ENCODE measurements around the gene PBX3.

Gene PBX3

DNA sequence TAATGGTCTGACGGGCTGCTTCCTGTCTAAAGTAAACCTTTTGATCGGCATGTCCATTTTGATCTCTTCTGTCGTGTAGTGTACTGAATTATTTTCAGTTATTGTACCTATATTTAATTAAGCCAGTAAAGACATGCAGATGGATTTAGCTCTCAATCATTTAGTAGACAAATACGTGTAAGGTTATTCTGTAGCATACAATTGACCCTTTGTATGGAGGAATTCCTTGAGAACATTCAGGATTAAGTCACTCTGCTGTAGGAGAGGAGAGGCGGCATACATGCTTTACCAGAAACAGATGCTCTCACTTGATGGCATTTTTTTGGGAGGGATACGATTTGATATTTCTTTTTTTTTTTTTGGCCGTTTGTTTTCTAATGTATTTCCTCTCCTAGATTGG is 141.0 kb downstream of the PBX3 start:
- ChIA-PET POLR2A (no interaction called here), CTCF (interaction anchor here (0.6 to 0.9 kb wide), 2 partner anchors 23 to 134 kb away, joined by 4 to 6 read pairs; no protein-coding TSS in a partner anchor)
- TF ChIP-seq LEF1 (IDR thresholded peaks at IDR 0.05; ENCODE audit: borderline replicate concordance) = no peak
- no peak for TF ChIP-seq SP1 (IDR thresholded peaks at IDR 0.05)
- TF ChIP-seq NFRKB (IDR thresholded peaks at IDR 0.05) = no peak
- TF ChIP-seq ARNT (IDR thresholded peaks at IDR 0.05) = no peak
- no peak for TF ChIP-seq FOXM1 (IDR thresholded peaks at IDR 0.05; ENCODE audit: borderline replicate concordance)
- no peak for TF ChIP-seq BHLHE40 (IDR thresholded peaks at IDR 0.05; ENCODE audit: borderline replicate concordance)
- no peak for TF ChIP-seq ELF4 (IDR thresholded peaks at IDR 0.05)
- no peak for TF ChIP-seq SUZ12 (IDR thresholded peaks at IDR 0.05)
- TF ChIP-seq L3MBTL2 (conservative IDR thresholded peaks at IDR 0.05) = no peak
- TF ChIP-seq, protein P1, sequence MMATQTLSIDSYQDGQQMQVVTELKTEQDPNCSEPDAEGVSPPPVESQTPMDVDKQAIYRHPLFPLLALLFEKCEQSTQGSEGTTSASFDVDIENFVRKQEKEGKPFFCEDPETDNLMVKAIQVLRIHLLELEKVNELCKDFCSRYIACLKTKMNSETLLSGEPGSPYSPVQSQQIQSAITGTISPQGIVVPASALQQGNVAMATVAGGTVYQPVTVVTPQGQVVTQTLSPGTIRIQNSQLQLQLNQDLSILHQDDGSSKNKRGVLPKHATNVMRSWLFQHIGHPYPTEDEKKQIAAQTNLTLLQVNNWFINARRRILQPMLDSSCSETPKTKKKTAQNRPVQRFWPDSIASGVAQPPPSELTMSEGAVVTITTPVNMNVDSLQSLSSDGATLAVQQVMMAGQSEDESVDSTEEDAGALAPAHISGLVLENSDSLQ (IDR thresholded peaks at IDR 0.05) = no peak
- no peak for TF ChIP-seq TARDBP (IDR thresholded peaks at IDR 0.05)
- DNase-seq (ENCODE audit: extremely low spot score) = no peak

DNA sequence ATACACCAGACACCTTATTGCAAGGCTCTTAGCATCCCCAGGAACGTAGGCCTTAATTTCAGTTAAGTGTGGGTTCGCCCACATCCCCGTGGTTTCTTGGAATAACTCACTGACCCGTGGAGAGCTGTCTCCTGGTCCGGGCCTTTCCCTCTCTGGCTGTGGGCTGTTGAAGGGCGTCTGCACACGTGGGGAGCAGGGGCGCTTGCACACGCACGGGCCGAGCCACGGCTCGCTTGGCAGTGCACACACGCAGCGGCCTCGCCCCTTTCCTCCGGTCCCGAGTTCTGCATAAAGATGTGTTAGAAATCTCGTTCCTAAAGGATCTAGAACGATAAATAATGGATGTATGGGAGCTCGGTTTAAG is 141.9 kb downstream of the PBX3 start:
- POLR2A ChIA-PET = no interaction called here
- CTCF ChIA-PET = no interaction called here
- TF ChIP-seq FOXK2 (IDR thresholded peaks at IDR 0.05) = no peak
- TF ChIP-seq BHLHE40 (IDR thresholded peaks at IDR 0.05; ENCODE audit: borderline replicate concordance) = no peak
- TF ChIP-seq ARNT (IDR thresholded peaks at IDR 0.05) = no peak
- TF ChIP-seq TARDBP (IDR thresholded peaks at IDR 0.05) = no peak
- TF ChIP-seq LEF1 (IDR thresholded peaks at IDR 0.05; ENCODE audit: borderline replicate concordance) = no peak
- no peak for TF ChIP-seq CTBP1 (IDR thresholded peaks at IDR 0.05; ENCODE audit: borderline replicate concordance)
- no peak for TF ChIP-seq ZNF384 (IDR thresholded peaks at IDR 0.05)
- no peak for TF ChIP-seq SP1 (IDR thresholded peaks at IDR 0.05)
- TF ChIP-seq SUZ12 (IDR thresholded peaks at IDR 0.05) = no peak
- no peak for TF ChIP-seq NFRKB (IDR thresholded peaks at IDR 0.05)
- TF ChIP-seq FOXA1 (IDR thresholded peaks at IDR 0.05) = no peak
- no peak for TF ChIP-seq ELF4 (IDR thresholded peaks at IDR 0.05)
- TF ChIP-seq, protein P1 (IDR thresholded peaks at IDR 0.05) = no peak
- TF ChIP-seq FOXM1 (IDR thresholded peaks at IDR 0.05; ENCODE audit: borderline replicate concordance) = no peak
- no peak for TF ChIP-seq HDGF (IDR thresholded peaks at IDR 0.05; ENCODE audit: borderline replicate concordance)
- no peak for TF ChIP-seq L3MBTL2 (conservative IDR thresholded peaks at IDR 0.05)
- DNase-seq (ENCODE audit: extremely low spot score) = no peak

DNA sequence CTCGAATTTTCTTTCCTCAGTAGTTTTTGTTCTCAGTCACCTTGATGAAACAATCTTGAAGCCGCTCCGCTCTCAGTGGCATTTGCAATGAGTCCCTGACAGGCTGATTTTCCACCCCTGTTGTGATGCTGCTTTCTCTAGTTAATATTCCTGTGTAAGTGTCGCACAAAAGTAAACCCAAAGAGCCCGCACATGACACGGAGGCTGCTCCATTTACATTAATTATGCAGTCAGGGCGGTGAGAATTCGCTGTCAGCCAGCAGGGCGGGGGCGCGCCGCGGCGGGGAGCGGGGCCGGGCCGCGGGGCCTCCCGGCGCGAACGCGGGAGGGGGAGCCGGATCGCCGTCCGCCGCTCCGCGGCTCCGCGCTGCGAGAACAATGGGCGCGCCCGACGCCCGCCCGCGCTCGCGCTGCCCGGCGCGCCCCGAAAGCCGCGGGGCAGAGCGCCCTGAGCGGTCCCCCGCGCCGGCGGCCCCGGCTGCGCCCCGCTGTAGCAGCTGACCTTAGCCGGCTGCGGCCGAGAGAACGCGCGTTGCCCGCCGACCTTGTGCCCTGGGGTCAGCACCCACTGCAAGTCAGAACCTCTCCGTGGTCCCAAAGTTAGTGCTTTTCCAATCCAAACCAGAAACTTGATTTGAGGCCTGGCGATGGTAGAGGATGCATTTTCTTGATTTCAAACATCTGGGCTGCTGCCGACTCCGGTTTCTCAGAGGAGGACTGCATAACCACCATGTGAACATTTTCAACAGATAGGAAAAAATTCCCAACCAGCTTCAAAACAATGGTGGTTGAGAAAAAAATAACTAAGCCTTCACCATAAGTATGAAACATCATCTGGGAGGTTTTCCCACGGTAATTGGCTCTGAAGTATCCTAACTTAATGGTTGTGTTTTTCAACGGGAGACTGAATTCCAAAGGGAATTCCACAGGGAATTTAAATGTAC is 142.6 kb downstream of the PBX3 start:
- POLR2A ChIA-PET = no interaction called here
- DNase-seq (ENCODE audit: extremely low spot score) = peak; percentile 36
- TF ChIP-seq ARNT (IDR thresholded peaks at IDR 0.05) (no peak), NFRKB (IDR thresholded peaks at IDR 0.05) (no peak), FOXM1 (IDR thresholded peaks at IDR 0.05; ENCODE audit: borderline replicate concordance) (no peak), ZNF384 (IDR thresholded peaks at IDR 0.05) (no peak), HDGF (IDR thresholded peaks at IDR 0.05; ENCODE audit: borderline replicate concordance) (no peak)
- TF ChIP-seq, protein P1 (IDR thresholded peaks at IDR 0.05) = peak; percentile 27
- CTCF ChIA-PET = no interaction called here

DNA sequence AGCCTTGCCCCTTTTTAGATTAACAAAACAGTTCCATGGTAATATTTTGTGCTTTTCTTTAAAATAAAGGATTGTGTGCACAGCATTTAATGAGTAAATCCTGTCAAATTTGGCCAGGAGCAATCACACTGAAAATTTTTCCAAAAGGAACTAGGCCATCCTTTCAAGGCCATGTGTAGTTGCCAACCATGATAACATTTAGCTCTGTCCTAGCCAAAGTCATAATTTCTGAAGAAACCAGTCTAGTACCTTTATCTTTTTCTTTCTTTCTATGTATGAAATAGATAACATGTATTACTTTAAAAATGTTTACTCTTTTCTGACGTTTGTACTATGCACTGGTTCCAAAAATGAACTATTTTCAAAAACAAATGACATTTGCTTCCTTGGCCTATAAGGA is 143.7 kb downstream of the PBX3 start:
- CTCF ChIA-PET = no interaction called here
- no peak for DNase-seq (ENCODE audit: extremely low spot score)
- POLR2A ChIA-PET = no interaction called here
- TF ChIP-seq NFRKB (IDR thresholded peaks at IDR 0.05) (no peak), BHLHE40 (IDR thresholded peaks at IDR 0.05; ENCODE audit: borderline replicate concordance) (no peak), ELF4 (IDR thresholded peaks at IDR 0.05) (no peak), ARNT (IDR thresholded peaks at IDR 0.05) (no peak), L3MBTL2 (conservative IDR thresholded peaks at IDR 0.05) (no peak)
- TF ChIP-seq, protein P1 (IDR thresholded peaks at IDR 0.05) = no peak

DNA sequence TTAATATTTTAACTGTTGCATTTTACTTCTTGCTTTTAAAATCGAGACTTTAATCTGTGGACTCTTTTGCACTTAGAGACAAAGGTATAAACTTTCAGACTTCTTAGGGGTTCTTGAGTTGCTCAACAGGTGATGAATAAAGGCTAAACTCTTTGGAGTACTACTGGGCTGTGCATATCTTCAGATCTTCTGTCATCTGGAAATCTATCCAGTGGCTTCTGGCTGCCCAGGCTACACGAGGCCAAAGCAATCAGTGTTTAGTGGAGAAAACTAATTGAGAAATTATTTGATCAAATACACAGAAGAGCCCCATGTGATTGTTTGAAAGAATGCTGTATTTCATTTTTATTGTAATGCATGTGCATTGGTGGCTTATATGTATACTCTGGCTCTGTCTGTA is 146.1 kb downstream of the PBX3 start:
- CTCF ChIA-PET = interaction anchor here (0.7 kb wide), 1 partner anchor 11 kb away, joined by 3 read pairs; no protein-coding TSS in a partner anchor
- TF ChIP-seq FOXA1 (IDR thresholded peaks at IDR 0.05) (no peak), SUZ12 (IDR thresholded peaks at IDR 0.05) (no peak), FOXK2 (IDR thresholded peaks at IDR 0.05) (no peak), NFRKB (IDR thresholded peaks at IDR 0.05) (no peak), CTBP1 (IDR thresholded peaks at IDR 0.05; ENCODE audit: borderline replicate concordance) (no peak), SP1 (IDR thresholded peaks at IDR 0.05) (no peak), L3MBTL2 (conservative IDR thresholded peaks at IDR 0.05) (no peak), BHLHE40 (IDR thresholded peaks at IDR 0.05; ENCODE audit: borderline replicate concordance) (no peak), ARNT (IDR thresholded peaks at IDR 0.05) (no peak), TARDBP (IDR thresholded peaks at IDR 0.05) (no peak), ZNF384 (IDR thresholded peaks at IDR 0.05) (no peak), LEF1 (IDR thresholded peaks at IDR 0.05; ENCODE audit: borderline replicate concordance) (no peak), HDGF (IDR thresholded peaks at IDR 0.05; ENCODE audit: borderline replicate concordance) (no peak)
- TF ChIP-seq, protein P1 (IDR thresholded peaks at IDR 0.05) = no peak; the same call in 1 of the 2 replicates

More for the DNA sequence above, 146.1 kb downstream of the PBX3 start:
- POLR2A ChIA-PET = no interaction called here
- DNase-seq (ENCODE audit: extremely low spot score) = no peak
